HG02870 (cell line): Measurements from ENCODE around the gene POT1.

Experiments
- ATAC-seq: cut with Tn5 transposase; IDR thresholded peaks from one replicate; pipeline ENCODE4 v1.9.1; 2021; ENCODE audit warnings: mild to moderate bottlenecking, moderate library complexity; ENCODE audit not compliant: unreplicated experiment

Gene POT1

DNA sequence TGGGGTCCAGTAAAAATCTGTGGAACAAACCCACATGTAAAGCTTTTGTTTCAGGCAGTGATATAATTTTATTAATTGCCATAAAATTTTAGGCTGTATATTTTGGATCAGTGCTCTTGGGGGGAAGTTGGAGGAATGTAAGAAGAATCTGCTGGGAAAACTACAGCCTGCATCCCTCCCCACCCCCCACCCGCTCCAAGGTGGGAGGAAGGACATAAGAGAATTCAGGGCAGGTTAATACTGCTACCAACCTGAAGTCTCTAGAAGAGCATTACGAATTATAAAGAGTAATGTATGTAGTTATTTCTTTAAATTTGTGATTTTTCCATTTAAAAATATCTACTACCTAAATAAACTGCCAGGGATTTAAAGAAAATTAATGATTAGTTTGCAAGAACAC lies 116.9 kb downstream of the POT1 start:
- ATAC-seq, result no peak

DNA sequence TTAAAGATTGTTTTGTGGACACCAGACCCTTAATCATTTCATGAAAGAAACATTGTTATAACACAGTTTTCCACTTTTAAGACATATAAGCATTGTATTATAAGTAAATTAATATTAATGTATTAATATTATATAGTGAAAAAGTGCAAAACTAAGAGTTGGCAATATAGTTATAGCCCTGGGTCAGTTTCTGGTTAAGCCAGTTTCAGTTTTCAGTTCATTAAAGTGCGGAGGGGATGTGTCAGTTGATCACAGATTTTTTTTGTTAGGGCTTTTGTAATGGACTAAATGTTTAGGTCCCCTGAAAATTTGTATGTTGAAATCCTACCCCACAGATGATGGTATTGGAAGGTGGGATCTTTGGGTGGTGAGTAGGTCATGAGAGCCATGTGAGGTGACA lies 118.3 kb downstream of the POT1 start:
- no peak for ATAC-seq

DNA sequence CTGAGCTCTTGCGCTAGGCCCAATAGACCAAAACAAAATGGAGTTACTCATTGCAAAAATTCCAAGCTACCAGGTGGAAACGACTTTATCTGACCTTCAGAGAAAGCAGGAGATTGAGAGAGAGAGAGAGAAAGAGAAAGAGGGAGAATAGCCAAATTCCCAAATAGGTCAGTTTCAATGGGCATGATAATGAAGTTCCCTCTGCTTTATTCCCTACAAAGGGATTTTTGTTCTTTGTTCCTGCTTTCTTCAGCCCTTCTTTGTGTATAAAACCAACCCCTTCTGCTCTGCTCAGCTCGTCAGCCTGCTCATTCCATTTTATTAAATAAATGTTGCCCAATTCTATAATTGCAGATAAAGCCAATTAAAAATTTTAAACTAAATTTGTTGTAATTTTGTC lies 119.0 kb downstream of the POT1 start:
- no peak for ATAC-seq

DNA sequence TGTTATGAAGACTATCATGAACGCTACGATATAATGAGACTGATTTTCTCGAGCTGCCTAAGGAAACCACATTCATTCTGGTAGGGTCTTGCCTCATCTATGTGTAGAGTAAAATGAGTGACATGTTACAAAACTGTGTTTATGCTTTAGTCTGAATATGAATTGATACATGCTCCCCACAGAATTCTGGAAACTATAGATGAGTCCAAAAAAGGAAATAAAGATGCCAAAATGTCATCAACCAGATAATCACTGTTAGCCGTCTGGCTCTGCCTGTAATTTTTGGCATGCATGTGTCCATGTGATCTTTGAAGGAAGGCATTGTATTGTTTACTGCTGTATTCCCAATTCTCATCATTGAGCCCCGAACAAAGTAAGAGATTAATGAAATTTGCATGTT lies 121.4 kb downstream of the POT1 start:
- no peak for ATAC-seq

DNA sequence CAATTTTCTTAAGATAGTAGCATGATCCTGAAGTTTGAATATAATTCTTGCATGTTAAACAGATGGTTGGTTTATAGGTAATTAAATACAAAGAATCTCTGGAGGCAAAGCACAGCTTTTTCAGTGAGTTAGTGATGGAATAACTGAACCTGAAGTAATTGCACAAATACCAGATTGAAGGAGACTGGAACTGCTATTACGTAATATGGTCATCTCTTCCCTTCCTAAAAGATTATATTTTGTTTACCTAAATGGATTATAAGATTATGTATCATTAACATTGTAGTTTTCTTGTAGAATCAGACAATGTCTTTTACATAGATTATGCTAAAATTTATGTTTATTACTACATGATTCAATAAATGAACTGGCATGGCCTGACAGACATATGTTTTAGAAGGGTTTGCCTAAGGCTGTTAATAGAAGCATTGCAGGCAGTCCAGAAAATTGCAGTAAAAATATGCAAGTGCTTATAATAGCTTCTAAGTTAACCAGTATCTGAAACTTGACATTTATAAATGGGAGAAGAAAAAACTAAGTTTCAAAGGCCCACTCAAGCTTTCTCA lies 128.2 kb downstream of the POT1 start:
- ATAC-seq, result no peak

DNA sequence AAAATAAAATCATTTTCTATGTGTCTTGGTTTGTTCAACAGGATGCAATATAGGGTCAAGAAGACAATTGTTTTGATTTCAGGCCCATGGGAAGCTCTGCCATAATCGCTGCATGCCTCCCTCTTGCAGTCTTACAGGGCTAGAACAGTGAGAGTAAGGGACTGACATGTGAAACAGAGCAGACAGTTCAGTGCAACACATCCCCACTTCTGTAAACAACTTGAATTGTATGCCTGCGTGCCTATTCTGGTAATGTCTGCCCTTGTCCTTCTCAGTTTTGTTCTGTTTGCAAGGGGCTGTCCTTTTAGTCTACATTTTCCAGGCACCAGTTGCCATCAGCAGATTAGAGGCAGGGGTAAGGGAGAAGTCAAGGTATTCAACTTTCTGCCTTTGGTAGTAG lies 129.2 kb downstream of the POT1 start:
- no peak for ATAC-seq

DNA sequence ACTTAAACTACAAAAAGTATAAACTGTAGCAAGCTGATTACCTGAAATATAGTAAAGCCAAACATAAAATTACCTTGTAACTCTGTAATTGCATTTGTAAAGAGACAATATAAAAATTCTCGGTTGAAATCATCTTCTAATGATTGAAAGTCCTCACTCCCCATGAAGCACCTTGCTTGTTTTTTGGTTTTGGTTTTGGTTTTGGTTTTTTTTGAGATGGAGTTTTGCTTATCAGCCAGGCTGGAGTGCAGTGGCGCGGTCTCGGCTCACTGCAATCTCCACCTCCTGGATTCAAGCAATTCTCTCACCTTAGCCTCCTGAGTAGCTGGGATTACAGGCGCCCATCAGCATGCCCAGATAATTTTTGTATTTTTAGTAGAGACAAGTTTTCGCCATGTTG lies 130.2 kb downstream of the POT1 start:
- ATAC-seq, result no peak

DNA sequence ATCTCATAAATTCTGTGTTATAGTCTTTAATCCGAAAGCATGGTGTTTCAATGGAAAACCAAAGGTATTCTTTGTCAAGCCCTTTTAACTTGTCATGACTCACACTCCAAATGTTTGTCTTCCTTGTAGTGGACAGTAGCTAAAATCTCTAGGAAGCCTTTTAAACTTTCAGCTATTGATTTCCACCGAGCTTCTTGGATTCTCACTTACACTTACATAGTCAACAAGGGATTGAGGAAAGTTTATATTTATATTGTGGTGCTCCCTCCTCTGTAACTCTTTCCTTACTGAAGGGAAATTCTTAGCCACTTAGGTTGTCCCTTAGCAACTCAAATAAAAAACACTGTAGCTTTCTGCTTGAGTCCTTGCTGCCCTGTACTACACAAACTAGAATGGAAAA lies 132.9 kb downstream of the POT1 start:
- ATAC-seq, result no peak

DNA sequence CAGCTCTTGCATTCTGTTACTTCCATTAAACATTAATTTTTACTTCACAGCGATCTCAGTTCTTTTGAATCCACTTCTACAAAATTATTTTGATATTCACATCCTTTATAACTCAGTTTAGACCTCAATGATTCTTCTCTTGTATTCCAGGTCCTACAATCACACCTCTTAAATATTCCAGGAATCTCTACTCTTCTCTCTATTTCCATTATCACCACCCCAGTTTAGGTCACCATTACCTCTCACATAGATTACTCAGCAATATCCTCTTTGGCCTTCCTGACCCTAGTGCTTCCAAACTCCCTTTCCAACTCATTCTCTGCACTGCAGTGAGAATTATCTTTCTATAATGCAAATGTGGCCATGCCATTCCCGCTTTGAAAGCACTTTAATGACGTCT lies 136.9 kb downstream of the POT1 start:
- ATAC-seq, result no peak

DNA sequence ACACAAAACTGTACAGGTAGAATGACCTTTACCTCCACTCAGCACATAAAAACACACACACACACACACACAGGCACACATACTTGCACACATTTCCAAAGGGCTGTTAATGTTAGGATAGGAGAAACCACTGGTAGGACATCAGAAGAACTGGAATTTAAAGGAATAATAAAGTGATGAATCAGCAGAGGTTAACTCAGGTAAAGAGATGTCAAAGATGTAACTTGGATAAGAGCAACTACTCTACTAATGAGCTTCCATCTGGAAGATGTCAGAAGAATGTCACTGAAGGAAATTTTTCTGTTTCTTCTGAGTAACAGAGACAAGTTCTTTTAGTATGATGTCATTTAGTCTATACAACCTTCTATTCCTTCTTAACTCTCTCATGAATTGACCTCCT lies 137.6 kb downstream of the POT1 start:
- no peak for ATAC-seq

DNA sequence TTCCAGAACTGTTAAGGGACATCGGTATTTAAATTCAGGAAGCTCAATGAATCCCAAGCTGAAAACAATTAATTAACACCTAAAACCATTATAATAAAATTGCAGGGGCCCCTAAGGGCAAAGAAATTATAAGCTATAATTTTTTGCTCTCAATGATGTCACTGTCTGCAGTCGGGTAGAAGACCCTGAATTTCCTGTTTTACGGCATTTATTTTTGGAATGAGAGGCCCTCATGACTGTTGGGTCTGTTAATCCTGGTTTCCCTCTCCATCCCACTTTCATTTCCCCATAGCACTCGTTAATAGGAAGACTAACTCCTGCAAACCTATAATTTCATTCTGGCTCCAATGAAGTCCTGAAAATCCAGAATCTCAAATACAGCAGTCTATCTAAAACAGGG lies 138.2 kb downstream of the POT1 start:
- ATAC-seq, result no peak

DNA sequence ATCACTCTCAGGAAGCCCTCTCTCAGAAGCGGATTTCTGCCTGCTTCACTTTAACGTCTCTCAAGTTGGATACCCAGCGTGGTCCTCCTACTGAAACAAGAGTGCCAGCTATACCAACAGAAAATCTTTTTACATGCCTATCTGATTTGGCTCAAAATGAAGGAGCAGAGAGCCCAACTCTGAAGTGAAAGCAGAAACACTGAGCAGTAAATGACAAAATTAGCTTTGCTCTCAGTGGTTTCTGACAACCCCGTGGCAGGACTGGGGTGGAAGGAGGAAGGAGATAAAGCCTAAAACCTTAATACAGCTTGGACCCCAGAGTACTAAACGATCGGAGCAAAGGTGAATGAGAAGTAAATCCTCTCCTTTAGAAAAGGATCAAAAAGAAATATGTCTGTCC lies 139.0 kb downstream of the POT1 start:
- no peak for ATAC-seq

DNA sequence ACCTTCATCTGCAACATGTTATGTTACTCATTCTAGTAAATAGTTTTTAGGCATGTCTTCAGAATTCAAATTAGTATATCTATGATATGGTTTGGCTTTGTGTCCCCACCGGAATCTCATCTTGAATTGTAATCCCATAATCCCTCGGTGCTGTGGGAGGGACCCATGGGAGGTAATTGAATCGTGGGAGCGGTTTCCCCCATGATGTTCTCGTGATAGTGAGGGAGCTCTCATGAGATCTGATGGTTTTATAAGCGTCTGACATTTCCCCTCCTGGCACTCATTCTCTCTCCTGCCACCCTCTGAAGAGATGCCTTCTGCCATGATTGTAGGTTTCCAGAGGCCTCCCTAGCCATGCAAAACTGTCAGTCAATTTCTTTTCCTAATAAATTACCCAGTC lies 143.6 kb downstream of the POT1 start:
- ATAC-seq, result no peak

DNA sequence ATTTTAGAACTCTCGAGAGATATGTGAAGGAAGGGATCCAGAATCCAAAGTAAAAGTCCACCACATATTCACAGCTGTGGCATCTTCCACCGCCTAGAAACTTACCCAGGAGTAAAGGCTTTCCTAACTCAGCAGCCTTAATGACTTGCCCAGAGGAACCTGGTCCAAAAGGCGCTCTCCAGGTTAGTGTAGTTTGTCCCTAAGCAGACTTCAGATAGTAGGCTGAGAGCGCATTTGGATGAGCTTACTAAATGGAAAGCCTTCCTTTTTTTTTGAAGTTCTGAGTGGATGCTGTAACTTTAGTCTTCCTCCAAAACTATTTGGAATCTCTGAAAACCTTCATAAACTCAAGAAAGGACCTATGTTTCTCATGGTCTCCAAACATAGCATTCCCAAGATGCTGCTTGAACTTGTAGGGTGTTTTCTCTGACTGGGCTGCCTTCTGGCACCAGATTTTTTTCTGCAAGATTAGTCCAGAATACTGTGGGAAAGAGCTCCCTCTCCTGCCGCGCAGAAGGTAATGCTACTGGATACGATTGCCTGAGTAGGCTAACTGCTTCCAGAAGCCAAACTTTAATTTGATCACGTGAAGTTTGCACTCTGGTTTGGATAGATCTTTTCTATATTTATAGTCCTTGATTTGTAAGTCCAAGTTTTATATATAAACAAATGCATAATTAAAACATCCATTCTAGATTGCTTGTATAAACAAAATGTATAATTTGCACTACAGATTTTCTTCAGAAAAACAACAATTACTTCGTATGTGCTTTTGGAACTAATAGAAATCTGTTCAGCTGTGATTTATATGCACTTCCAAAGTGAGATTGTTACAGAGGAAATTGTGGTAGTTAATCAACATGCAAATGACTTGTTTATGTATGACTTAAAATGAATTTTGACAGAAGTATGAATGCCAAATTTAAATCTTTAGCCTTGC lies 144.5 kb downstream of the POT1 start:
- ATAC-seq, result peak; percentile 95

DNA sequence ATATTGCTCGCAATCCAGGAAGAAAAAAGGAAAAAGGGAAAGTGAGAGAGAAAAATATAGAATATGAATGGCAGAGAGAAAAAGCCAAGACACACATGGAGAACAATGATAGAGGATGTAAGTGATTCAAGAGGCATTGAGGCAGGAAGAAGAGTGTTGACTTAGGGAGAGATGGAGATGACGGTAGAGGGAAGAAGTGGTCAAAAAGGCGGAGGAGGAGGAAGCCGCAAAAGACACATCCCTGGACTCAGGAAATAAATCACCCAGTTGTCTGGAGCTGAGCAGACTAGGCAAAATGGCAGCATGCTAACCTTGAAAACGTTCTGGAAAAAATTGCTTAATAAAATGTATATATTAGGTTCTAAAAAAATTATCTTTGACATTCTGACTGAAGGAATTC lies 146.4 kb downstream of the POT1 start:
- ATAC-seq, result no peak

DNA sequence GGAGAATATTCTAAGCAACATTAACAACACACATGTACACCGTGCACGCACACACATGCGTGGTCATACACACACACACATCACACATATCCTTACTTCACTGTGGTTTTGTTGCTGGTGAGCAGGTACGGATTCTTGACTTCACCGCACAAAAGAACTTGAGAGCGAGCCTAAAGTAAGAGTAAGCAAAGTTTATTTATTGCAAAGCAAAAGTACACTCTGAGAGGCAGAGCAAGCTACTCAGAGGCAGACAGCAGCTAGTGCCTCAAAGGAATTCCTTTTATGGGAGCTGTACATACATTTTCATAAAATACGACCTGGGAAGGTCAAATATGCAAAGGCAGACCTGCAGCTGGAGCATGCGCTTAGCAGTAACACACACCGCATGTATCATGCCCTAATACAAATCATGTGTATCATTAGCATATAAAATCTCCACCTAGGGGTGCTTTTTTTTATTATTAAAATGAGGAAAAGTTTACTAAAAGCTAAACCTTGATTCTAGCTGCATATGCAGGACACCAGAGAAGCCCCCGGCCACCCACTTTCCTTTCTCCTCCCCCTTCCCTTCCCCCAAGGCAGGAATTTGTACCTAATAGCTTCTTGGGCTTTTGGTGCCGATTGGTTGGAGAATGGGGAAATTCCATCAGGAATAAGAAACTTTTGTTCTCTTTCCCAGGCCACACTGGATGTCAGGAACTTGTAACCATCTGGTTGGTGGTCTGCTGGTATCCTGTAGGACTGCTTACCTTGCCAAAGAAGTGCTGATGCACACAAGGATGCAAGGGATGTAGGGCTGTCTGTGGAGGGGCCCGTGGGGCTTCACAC lies 147.5 kb downstream of the POT1 start:
- ATAC-seq, result no peak

DNA sequence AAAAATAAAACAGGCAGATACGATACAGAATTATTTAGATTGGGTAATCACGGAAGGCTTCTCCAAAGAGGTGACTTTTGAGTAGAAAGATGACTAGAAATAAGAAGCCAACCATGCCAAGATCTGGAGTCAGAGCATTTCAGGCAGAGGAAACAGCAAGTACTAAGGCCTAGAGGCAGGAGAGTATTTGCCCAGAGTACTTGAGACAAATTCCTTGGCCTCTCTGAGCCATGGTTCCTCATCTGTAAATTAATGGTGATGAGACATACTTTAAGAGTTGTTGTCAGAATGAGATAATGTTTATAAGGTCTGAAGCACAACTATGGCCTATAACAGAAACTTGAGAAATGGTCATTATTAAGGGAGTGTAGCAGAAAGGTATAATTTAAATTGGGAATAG lies 148.2 kb downstream of the POT1 start:
- no peak for ATAC-seq

DNA sequence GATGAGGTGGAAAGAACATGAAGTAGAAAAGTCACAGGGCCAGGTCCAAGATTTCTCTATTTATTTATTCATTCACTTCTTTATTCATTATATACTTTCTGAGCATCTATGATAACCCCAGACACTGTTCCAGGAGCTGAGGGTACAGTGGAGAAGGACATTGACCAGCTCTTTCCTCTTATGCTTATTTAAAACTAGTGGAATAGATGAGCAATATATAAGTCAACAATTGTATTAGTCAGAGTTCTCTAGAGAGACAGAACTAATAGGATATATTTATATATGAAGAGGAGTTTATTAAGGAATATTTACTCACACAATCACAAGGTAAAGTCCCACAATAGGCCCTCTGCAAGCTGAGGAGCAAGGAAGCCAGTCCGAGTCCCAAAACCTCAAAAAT lies 149.0 kb downstream of the POT1 start:
- ATAC-seq, result no peak

DNA sequence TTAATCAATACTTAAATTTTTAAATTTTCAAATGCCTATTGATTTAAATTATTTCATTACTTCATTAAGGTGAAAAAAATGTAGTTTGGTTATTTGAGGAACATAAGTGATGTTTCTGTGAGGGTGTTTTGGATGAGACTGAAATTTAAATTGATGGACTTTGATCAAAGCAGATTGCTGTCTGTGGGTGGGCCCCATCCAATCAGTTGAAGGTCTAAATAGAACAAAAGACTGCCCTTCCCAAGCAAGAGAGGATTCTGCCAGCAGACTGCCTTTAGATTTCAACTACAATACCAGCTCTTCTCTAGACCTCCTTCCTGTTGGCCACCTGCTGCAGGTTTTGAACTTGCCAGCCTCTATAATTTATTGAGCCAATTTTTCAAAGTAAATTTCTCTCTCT lies 149.6 kb downstream of the POT1 start:
- no peak for ATAC-seq

DNA sequence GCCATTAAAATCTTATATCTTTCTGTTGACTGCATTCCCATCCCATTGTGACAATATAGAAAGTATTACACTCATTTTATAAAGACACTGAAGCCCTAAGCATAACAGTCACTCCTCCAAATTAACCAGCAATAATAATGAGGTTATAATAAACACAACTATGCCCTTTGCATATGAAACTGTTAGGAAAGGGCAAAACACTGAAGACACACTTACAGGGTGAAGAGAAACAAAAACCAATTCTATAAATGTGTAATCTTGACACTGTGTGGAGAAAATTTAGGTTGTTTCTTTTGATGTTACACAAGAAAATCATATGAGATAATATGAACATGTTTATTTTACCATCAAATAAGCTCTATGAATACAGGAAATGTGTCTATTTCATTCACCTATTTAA lies 150.0 kb downstream of the POT1 start:
- no peak for ATAC-seq

DNA sequence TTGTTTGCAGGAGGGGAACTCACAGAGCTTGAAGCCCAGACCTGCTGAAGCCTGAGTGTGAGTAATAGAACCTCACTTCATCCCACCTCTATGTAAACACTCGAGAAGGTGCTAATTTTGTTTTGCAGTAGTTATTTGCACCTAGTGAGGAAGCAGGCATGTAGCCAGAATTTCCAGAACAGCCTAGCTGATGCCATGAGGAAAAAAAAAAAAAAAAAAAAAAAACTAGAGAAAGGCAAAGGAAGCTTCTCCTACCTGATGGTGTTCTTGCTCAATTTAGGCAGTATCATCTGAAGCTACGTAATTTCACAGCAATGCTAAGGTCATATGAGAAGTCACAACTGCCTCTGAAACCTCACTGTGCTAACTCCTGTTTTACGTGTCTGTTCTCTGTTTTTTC lies 150.4 kb downstream of the POT1 start:
- ATAC-seq, result no peak

DNA sequence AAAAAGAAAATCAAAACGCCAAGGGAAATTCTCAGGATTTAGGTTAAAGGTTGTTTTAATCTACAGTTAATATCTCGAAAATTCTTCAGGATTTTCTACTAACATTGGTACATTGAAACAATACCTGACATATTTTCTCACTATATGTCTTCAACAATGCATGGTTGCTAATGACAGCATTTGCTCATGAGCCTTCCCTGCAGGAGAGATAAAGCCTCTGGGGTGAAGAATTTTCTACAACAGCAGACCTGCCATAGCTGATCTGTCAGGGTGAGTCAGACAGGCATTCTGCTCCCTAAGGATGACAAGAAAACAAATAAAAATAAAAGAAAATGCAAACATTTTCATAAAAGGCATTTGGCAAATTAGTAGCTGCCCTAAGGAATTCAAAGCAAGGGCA lies 152.4 kb downstream of the POT1 start:
- no peak for ATAC-seq
